Chondrocyte (in vitro differentiated cells): ENCODE measurements around the gene ADGRG1. TPM values are rescaled to one million over a fixed set of nuclear protein-coding genes. Genes with fewer than 3 reads are reported as not detected.

ENCODE experiments used
- DNase-seq: peaks from one replicate; pipeline ENCODE4 v3.0.0; 2021; ENCODE audit warnings: mixed read lengths, low spot score
- H3K27ac Mint-ChIP-seq: one replicate; pipeline ENCODE4 v1.8.0; 2021; ENCODE audit warnings: mild to moderate bottlenecking, moderate library complexity, mixed read lengths; ENCODE audit not compliant: unreplicated experiment
- H3K27me3 Mint-ChIP-seq: 2 replicates; pipeline ENCODE4 v1.8.0; 2021; ENCODE audit warnings: low read depth, mixed read lengths
- H3K36me3 Mint-ChIP-seq: 2 replicates; pipeline ENCODE4 v1.8.0; 2021; ENCODE audit warnings: low read depth, mixed read lengths
- H3K4me1 Mint-ChIP-seq: 2 replicates; pipeline ENCODE4 v1.8.0; 2021; ENCODE audit warnings: low read depth, mild to moderate bottlenecking, mixed read lengths
- H3K4me3 Mint-ChIP-seq: one replicate; pipeline ENCODE4 v1.8.0; 2021; ENCODE audit warnings: mild to moderate bottlenecking, moderate library complexity, mixed read lengths; ENCODE audit not compliant: unreplicated experiment
- H3K9me3 Mint-ChIP-seq: 2 replicates; pipeline ENCODE4 v1.8.0; 2021; ENCODE audit warnings: low read depth, mixed read lengths
- CTCF ChIP-seq: fragments of 200-600 bp; sonication (generic); IDR thresholded peaks from 2 replicates; pipeline ENCODE4 v1.5.0; 2021; ENCODE audit warnings: antibody characterized with exemption, mild to moderate bottlenecking, moderate library complexity
- total RNA-seq: library from RNA; stranded (reverse); gene quantifications from 3 replicates; pipeline ENCODE4 v1.2.1, GENCODE V29; 2021

ADGRG1 gene
- total RNA-seq, 1 donor from 2014 or later = 57.8 TPM

GRCh38 chr16:57613514-57613913 is 14.9 kb upstream of the ADGRG1 start:
- peaks cover 6% of the 10 kb centered on the region for H3K4me1 Mint-ChIP-seq
- no peaks in the 10 kb centered on the region for H3K27me3 Mint-ChIP-seq
- peak; percentile 34 for DNase-seq
- H3K36me3 Mint-ChIP-seq = no peaks in the 10 kb centered on the region
- no peaks in the 10 kb centered on the region for H3K9me3 Mint-ChIP-seq
- no peak for TF ChIP-seq CTCF
- H3K4me3 Mint-ChIP-seq = no peak overlapping the region
- no peak overlapping the region for H3K27ac Mint-ChIP-seq

- Mint-ChIP-seq H3K27ac (no peak overlapping the region), H3K36me3 (no peaks in the 10 kb centered on the region), H3K9me3 (no peaks in the 10 kb centered on the region), H3K27me3 (no peaks in the 10 kb centered on the region), H3K4me3 (no peak overlapping the region), H3K4me1 (peaks cover 6% of the 10 kb centered on the region)
- TF ChIP-seq CTCF = no peak
- DNase-seq = peak; percentile 64
Measured at GRCh38 chr16:57614536-57614935, 13.9 kb upstream of the ADGRG1 start.

- DNase-seq = peak; percentile 56
- no peak for TF ChIP-seq CTCF
- Mint-ChIP-seq H3K27ac (no peak overlapping the region), H3K9me3 (no peaks in the 10 kb centered on the region), H3K4me1 (peaks cover 6% of the 10 kb centered on the region), H3K27me3 (no peaks in the 10 kb centered on the region), H3K36me3 (no peaks in the 10 kb centered on the region), H3K4me3 (no peak overlapping the region)
Measured at GRCh38 chr16:57614944-57615343, 13.5 kb upstream of the ADGRG1 start.

GRCh38 chr16:57615813-57616212 is 12.6 kb upstream of the ADGRG1 start:
- Mint-ChIP-seq H3K36me3 (no peaks in the 10 kb centered on the region), H3K27me3 (no peaks in the 10 kb centered on the region), H3K27ac (no peak overlapping the region), H3K4me3 (no peak overlapping the region), H3K4me1 (peaks cover 3% of the 10 kb centered on the region), H3K9me3 (no peaks in the 10 kb centered on the region)
- DNase-seq = peak; percentile 25
- no peak for TF ChIP-seq CTCF

GRCh38 chr16:57616241-57616640 is 12.2 kb upstream of the ADGRG1 start:
- peak; percentile 53 for DNase-seq
- Mint-ChIP-seq H3K9me3 (no peaks in the 10 kb centered on the region), H3K4me3 (no peak overlapping the region), H3K36me3 (no peaks in the 10 kb centered on the region), H3K4me1 (peaks cover 3% of the 10 kb centered on the region), H3K27ac (no peak overlapping the region), H3K27me3 (no peaks in the 10 kb centered on the region)
- TF ChIP-seq CTCF = no peak
